ENCODE data around the gene DMD.

DMD gene

GRCh38 chrX:31272472-31272775 is 1938.9 kb downstream of the DMD start:
- DNase-seq = no peak
- intact Hi-C loops (cut with DNase I) = no loop called here

GRCh38 chrX:31271615-31272471 is 1939.5 kb downstream of the DMD start:
- intact Hi-C loops (cut with DNase I) = no loop called here
- no peak for DNase-seq

- intact Hi-C loops (cut with DNase I) = no loop called here
Observed at GRCh38 chrX:31269914-31270313, 1941.4 kb downstream of the DMD start.

DNA sequence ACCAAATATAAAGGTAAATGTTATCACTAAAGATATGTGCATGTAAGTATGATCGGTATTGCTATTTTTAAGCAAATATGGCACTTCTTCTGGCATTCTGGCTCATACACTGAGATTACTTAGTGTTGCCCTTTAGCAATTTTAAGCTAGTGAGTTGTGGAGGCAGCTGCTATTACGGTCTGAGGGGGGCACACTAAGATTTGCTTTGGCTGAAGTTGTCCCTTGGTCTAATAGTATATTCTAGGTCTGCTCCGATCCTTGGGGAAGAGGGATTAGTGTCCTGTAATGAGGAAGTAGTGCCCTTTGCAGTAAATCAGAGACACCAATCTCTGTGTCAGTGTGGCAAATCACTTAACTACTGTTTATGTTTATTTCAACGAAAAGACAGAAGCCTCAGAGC is 1943.0 kb downstream of the DMD start:
- DNase-seq = no peak
- intact Hi-C loops (cut with DNase I) = no loop called here

More at GRCh38 chrX:31269914-31270313, 1941.4 kb downstream of the DMD start:
- DNase-seq = no peak

DNA sequence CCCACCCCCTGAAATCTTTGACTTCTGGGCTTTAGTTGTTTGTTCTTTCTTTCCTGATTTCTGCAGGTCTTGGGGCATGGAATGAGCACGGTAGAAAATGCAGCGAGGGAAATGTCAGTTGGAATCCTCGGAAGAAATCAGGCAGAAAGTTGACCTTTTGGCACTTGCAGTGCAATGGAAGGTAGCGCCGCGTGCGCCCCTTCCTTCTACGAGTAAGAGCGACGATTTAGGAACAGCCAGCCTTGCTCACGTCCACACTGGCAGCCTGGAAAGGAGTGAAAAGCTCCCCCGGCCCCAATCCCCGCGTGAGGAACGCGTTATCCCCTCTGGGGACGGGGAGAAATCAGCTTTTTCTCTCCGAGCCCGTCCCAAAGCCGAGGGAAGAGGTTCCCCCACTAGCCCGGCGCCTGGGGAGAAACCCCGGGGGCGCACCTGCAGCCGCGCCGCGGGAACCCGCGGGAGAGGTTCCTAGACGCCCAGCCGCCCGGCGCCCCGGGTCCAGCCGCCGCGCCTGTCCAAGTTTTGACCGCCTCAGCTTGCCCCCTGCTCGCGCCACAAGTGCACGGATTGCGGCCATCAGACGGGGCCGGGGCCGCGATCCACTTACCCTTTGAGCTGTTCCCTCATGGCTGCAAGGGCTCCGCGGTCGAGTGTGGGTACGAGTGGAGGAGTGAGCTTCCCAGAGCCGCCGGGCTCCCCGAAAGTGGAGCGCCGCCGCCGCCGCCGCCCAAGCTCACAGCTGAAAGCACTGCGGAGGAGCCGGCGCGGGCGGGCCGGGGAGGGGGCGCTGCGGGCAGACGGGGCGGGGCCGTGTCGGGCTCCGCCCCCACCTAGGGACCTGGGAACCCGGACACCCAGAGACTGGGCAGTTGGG is 1944.9 kb downstream of the DMD start:
- intact Hi-C loops (cut with DNase I) = no loop called here
- DNase-seq = peak; percentile 16 to 94 (median 58)

DNA sequence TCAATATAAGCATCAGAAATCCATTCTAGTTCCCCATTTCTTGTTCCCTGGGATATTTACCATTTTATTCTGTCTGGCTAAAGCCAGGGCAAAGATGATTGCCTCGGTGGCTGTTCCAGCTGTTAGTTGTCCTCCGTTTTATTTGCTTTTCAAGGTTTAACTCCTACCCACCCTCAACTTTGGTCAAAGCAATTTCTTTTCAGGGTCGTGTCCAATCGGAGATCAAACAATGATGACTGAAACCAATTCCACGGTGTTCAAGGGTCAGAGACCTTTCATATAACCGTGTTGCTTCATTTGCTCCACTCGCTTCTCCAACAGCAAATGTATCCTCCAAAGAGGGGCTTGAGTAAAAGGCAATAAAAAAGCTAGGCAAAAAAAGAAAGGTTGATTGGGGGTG is 1946.0 kb downstream of the DMD start:
- intact Hi-C loops (cut with DNase I) = no loop called here

GRCh38 chrX:31260351-31260750 is 1951.0 kb downstream of the DMD start:
- intact Hi-C loops (cut with DNase I) = no loop called here

More for the DNA sequence above, 1946.0 kb downstream of the DMD start:
- no peak for DNase-seq

GRCh38 chrX:31258166-31258565 is 1953.2 kb downstream of the DMD start:
- no peak for DNase-seq
- intact Hi-C loops (cut with DNase I) = no loop called here

More at GRCh38 chrX:31260351-31260750, 1951.0 kb downstream of the DMD start:
- no peak for DNase-seq

GRCh38 chrX:31255310-31256033 is 1955.9 kb downstream of the DMD start:
- DNase-seq = no peak
- intact Hi-C loops (cut with DNase I) = no loop called here

DNA sequence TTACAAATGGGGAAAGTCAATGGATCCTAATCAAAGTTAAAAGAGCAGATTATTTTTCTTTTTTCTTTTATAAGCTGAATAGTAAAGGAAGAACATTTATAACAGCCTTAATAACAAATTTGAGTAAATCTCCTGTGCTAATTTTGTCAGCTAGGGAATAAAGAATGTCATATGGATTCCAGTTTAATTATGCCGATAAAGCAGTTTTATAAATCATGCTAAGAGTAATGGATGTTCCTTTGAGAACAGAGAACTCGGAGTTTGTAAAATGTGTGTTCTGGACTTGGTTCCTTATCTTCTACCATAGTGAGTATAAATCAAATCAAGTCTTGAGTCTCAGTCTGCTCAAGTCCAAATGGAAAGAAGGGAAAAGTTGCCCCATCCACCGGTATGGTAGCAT is 1959.2 kb downstream of the DMD start:
- no peak for DNase-seq
- intact Hi-C loops (cut with DNase I) = no loop called here

GRCh38 chrX:31251336-31251735 is 1960.0 kb downstream of the DMD start:
- intact Hi-C loops (cut with DNase I) = no loop called here
- no peak for DNase-seq

DNA sequence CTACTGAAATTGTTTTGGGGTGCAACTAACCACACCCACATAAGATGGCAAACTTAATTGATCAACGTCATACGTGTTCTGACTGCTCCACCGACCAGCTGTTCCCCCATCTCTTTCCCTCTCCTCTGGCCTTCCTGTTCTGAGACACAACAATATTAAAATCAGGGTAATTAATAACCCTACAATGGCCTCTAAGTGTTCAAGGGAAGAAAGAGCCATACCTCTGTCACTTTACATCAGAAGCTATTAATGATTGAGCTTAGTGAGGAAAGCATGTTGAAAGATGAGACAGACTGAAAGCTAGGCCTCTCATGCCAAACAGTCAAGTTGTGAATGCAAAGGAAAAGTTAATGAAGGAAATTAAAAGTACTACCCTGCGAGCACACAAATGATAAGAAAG is 1965.6 kb downstream of the DMD start:
- no peak for DNase-seq
- intact Hi-C loops (cut with DNase I) = no loop called here

GRCh38 chrX:31243804-31244203 is 1967.5 kb downstream of the DMD start:
- intact Hi-C loops (cut with DNase I) = no loop called here
- no peak for DNase-seq

DNA sequence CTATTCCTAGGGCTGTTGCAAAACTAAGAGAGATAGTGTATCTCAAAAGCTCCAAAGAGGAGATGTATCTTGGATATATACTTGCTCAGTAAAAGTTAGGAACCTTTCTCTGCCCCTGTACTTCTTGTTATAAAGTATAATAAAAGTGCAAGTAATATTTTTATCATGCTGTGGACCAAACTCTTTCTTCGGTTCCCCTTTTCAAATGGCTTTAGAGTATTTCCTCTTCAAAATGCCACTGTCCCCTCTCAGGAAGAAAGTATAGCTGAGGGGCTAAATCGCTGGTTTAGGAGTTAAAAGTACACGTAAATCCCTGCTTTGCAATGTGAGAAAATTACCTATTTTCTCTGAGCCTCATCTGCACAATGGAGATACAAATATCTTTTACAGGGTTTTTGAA is 1970.4 kb downstream of the DMD start:
- intact Hi-C loops (cut with DNase I) = no loop called here
- no peak for DNase-seq

DNA sequence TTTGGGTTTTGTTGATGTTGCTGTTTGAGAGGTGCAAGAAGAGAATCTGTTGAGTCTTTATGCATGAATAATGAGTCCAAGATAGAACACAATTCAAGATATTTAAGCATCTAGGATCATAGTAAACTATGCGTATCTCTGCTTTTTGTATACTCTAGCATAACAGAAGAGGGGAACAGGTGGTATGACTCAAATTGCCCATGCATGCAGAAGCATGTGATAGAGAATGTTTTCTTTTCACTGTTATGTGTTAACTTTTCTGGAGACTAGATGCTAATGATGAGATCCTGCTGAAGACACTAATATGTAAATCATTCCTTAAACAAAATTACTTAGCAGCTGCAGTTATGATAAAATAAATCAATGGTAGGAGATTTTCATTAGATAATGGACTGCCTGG is 1974.2 kb downstream of the DMD start:
- DNase-seq = no peak
- intact Hi-C loops (cut with DNase I) = no loop called here

DNA sequence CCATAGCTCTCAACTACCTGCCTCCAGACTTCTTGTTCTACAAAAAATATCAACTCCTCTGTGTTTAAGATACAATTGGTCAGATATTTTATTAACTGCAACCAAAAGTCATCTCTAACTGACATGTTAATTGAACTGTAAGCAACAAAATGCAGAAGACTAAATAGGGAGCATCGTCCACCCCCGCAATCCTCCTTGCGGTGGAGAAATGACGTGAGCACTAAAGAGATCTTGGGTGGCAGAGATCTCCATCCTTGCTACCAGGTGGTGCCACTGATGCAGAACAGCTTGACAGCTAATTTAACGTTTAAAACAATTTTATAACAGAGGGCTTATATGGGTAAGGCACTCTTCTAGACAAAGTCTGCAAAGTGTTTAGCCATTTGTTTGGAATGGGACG is 1975.1 kb downstream of the DMD start:
- no peak for DNase-seq
- intact Hi-C loops (cut with DNase I) = no loop called here

DNA sequence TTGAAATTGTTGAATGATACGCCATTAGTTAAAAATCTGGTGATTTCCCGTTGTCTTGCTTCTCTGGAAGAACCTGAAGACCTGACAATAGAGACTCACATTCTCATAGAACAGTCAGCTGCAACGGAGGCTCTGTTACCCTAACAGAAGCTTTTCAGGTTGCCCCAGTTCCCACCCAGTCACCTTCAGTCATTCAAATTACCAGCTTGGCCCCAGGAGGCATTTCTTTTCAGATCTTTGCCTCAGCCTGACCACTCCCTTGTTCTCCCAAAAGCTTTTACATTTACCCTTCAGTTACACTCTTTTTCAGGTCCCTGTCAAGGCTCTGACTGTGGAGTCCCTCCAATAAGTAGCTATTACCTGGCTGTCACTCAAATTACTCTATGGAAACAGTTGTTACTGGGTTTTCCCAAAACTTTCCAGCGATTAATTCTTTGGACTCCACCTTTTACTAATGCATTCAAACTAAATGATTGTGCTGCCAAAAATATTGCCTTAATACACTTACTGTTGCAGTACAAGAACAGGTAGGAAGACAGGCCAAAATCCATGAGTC is 1977.3 kb downstream of the DMD start:
- no peak for DNase-seq
- intact Hi-C loops (cut with DNase I) = no loop called here

DNA sequence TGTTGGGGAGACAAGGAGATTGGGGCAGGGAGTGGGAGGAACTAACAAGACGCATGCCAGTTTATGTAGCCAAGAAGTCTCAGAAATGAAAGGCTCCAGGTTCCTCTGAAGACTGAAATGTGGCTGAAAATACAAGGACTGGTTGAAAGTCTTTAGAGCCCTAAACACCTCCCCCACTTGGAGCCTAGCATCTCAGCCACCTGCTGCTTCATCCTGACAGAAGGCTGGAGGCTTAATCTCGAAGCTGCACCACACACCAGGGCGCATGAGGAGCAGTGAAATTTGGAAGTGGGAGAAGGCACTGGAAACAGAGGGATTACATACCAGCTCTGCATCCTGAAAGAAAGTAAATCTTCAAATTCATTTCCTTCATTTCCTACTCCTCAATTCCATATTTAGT is 1978.8 kb downstream of the DMD start:
- intact Hi-C loops (cut with DNase I) = no loop called here

DNA sequence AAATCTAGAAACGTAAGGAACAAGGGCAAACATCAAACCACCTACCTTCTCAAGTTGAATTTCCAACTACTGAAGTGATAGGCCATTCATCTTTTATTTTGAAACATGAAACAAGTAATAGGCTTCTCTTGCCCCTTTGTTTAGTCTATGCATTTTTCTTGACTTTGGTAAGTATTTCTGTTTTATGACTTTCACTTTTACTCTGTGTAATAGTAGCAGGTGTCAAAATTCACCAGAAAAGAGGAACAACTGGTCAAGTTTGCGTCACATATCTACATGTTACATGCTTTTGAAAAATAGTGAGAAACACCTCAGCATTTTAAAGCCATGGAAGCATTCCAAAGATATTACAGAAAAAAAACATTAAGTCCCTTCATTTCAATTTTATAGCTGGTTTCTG is 1982.4 kb downstream of the DMD start:
- intact Hi-C loops (cut with DNase I) = no loop called here
- DNase-seq = no peak

More for the DNA sequence above, 1978.8 kb downstream of the DMD start:
- no peak for DNase-seq

DNA sequence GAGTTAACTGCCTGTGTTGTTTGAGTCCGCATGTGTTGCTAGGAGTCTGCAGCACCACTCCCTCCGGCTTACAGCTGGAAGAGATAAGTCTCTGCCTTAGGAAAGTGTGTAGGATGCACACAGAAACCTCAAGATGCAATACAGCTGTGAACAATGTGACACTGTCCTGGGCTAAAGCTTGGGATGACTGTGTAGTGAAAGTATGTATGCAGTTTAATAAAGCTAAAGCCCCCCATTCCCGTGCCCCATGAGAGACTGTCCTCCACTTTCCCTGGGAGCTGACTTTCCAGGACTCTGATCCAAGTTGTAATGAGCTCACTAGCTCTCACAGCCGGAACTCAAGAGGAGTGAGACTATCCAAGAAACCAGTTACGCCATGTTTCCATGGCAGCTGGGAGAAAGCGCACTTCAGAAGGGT is 1982.9 kb downstream of the DMD start:
- DNase-seq = no peak
- intact Hi-C loops (cut with DNase I) = no loop called here

- intact Hi-C loops (cut with DNase I) = no loop called here
- no peak for DNase-seq
Observed at GRCh38 chrX:31227250-31227649, 1984.1 kb downstream of the DMD start.

All from posterior cingulate gyrus (tissue), 11 donors.